ENCODE data around the gene IL17RB. TPM values are rescaled to one million over a fixed set of nuclear protein-coding genes. Genes with fewer than 3 reads are reported as not detected.

IL17RB gene
- total RNA-seq, 1 experiment from 2014 or later = 9.8 TPM

DNA sequence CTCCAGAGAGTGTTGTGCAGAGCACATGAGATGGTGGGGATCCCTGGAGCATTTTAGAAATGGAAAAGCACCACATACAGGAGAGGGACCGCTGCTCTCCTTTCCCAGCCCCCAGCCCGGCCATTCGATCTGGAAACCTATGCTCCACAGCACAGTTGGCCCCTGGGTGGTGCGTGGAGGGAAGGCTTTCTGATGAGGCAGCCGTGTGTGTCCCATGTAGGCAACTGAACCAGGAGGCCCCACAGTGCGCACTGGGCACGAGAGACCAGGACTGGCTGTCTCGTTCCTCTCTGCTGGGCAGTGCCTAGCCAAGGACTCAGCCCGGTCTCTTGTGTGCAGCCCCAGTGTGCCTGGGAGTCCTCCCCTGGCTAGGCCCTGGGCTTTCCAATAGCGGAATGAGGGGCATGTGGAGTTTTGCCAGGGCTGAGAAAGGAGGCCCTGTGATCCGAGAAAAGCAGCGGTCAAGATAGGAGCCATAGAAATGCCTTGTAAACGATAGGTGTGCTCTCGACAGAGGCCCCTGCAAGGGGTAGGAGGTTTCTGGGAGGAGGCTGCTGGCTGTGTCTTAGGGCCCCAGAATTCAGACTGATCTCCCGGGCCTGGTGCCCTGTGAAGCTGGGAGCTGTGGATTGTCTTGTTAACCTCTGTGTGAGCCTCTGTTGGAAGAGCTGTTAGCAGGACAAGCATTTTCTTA, 39.1 kb upstream of the IL17RB start:
- H4K5ac ChIP-seq (ENCODE audit: insufficient read length, low read depth, low read length) = no peak overlapping the region
- no peak for TF ChIP-seq CTCF (conservative IDR thresholded peaks at IDR 0.05)
- no peaks in the 10 kb centered on the region for H3K79me2 ChIP-seq (ENCODE audit: insufficient read depth, low read length)
- no peaks in the 10 kb centered on the region for H4K20me1 ChIP-seq (ENCODE audit: control insufficient read depth, insufficient read depth, insufficient read length)
- no peaks in the 10 kb centered on the region for H3K23me2 ChIP-seq (ENCODE audit: insufficient read length, low read depth, low read length, poor library complexity, severe bottlenecking)
- H2BK15ac ChIP-seq (ENCODE audit: low read depth, low read length) = no peak overlapping the region
- peak overlapping the region in 1 of 3 experiments; percentile 61; a peak in 2 of 7 replicates for H3K27ac Mint-ChIP-seq
- no peaks in the 10 kb centered on the region for H3K27me3 ChIP-seq (ENCODE audit: insufficient read depth, low read length)
- no peak overlapping the region for H3K4me3 Mint-ChIP-seq
- no peak overlapping the region for H2AFZ ChIP-seq (ENCODE audit: low read length)
- H3K79me1 ChIP-seq (ENCODE audit: insufficient read depth, low read depth, low read length, poor library complexity, severe bottlenecking) = no peaks in the 10 kb centered on the region
- no peak overlapping the region for H2AK5ac ChIP-seq (ENCODE audit: insufficient read length, low read length)
- H3K56ac ChIP-seq (ENCODE audit: insufficient read length, low read depth, low read length) = no peak overlapping the region
- no peaks in the 10 kb centered on the region; the same call in 1 of the 2 replicates for H3K4me1 ChIP-seq (ENCODE audit: insufficient read depth, low read length)
- no peak overlapping the region for H3T11ph ChIP-seq (ENCODE audit: low read length)
- no peak overlapping the region for H4K8ac ChIP-seq (replicated peaks; ENCODE audit: insufficient read length, low read depth, low read length)
- no peak overlapping the region for H3K23ac ChIP-seq (ENCODE audit: insufficient read length, low read depth, low read length)
- no peak overlapping the region for H4K91ac ChIP-seq (ENCODE audit: insufficient read length, low read depth, low read length)
- no peak overlapping the region for H3K4me2 ChIP-seq (ENCODE audit: insufficient read depth, insufficient read length, low read length)
- no peak overlapping the region for H3K27ac ChIP-seq (ENCODE audit: insufficient read length, low read depth, low read length)
- peaks cover 14 to 18% of the 10 kb centered on the region in 2 experiments for H3K4me1 Mint-ChIP-seq
- no CpG with 5 or more reads among the region's 15 CpGs for WGBS (ENCODE audit: extremely low coverage, insufficient read length, low lambda C conversion rate)
- H3K14ac ChIP-seq (ENCODE audit: insufficient read depth, low read length) = no peak overlapping the region
- H3K9ac ChIP-seq (ENCODE audit: extremely low read depth, insufficient read length, low read length) = no peak overlapping the region
- no peak overlapping the region for H2BK12ac ChIP-seq (ENCODE audit: insufficient read length, low read depth, low read length)
- H3K9me3 ChIP-seq (ENCODE audit: control insufficient read depth, low read depth, low read length) = no peaks in the 10 kb centered on the region
- H3K4ac ChIP-seq (ENCODE audit: low read depth, low read length) = no peak overlapping the region
- H3K9me3 Mint-ChIP-seq = no peaks in the 10 kb centered on the region
- no peaks in the 10 kb centered on the region; the same call in 1 of the 2 replicates for H3K27me3 Mint-ChIP-seq (ENCODE audit: low read depth)
- H2BK20ac ChIP-seq (ENCODE audit: low read depth, low read length, poor library complexity, severe bottlenecking) = no peak overlapping the region
- peak overlapping the region; percentile 7 for H3K18ac ChIP-seq (ENCODE audit: insufficient read length, low read depth, low read length)
- peak; percentile 20 for DNase-seq
- H2BK120ac ChIP-seq (ENCODE audit: low read depth, low read length, poor library complexity, severe bottlenecking) = no peak overlapping the region
- H3K36me3 Mint-ChIP-seq (ENCODE audit: insufficient read depth in 1 of 3, low read depth in 3 of 3) = no peaks in the 10 kb centered on the region
- H2BK5ac ChIP-seq (ENCODE audit: insufficient read length, low read length) = no peak overlapping the region

Measured in H9 (cell line).